Endothelial cell of umbilical vein (primary cell): ENCODE measurements around the gene STRN3. TPM values are rescaled to one million over a fixed set of nuclear protein-coding genes. Genes with fewer than 3 reads are reported as not detected.

ENCODE experiments used
- BruUV-seq: library from RNA; stranded (reverse); fragments of 400-500 nt; replicated peaks from 2 replicates; lab custom pipeline; 2021; lab: Mats Ljungman, UMichigan
- CTCF ChIA-PET: fragments of 300-600, 350-600 bp; sonication (Branson Sonifier 250); formaldehyde crosslinking; loops from one replicate; lab custom pipeline; 2021; ENCODE audit warnings: antibody characterized with exemption, inconsistent platforms; lab: Charles Lee
- POLR2A ChIA-PET: fragments of 300-600, 350-600 bp; sonication (Branson Sonifier 250); formaldehyde crosslinking; loops from one replicate; lab custom pipeline; 2021; ENCODE audit warnings: antibody characterized with exemption, inconsistent platforms; lab: Charles Lee
- DNase-seq: peaks from one replicate; pipeline ENCODE4 v3.0.0-alpha.2; 2011; ENCODE audit warnings: low read depth, low spot score
- FAIRE-seq: peaks from 2 replicates; lab custom pipeline; 2011; peaks lifted over from hg19 to GRCh38; lab: Jason Lieb, UNC
- H2AFZ ChIP-seq: 2 replicates; pipeline ENCODE4 v1.6.0; 2012; ENCODE audit warnings: low read depth, low read length, control low read depth, inconsistent platforms
- H3K27ac ChIP-seq: 2 replicates; pipeline ENCODE4 v1.5.1; 2011; ENCODE audit warnings: low read depth, mild to moderate bottlenecking, control low read depth, low read length, moderate library complexity; ENCODE audit not compliant: insufficient read depth
- H3K27me3 ChIP-seq, 2 experiments: 2 replicates each; pipeline versions ENCODE4 v1.6.0 to v1.6.1; 2011; ENCODE audit warnings: low read length in 2 of 2, mixed read lengths in 1 of 2; ENCODE audit not compliant: control insufficient read depth in 2 of 2, insufficient read depth in 2 of 2
- H3K36me3 ChIP-seq, 2 experiments: 2 replicates in 1 of 2; 3 replicates in 1 of 2; pipeline ENCODE4 v1.5.1; 2011; ENCODE audit warnings: low read length in 2 of 2, mild to moderate bottlenecking in 1 of 2, moderate library complexity in 1 of 2; ENCODE audit not compliant: control insufficient read depth in 2 of 2, insufficient read depth in 2 of 2; ENCODE audit errors: extremely low read depth in 1 of 2
- H3K4me1 ChIP-seq: 3 replicates; pipeline ENCODE4 v1.5.1; 2011; ENCODE audit warnings: mild to moderate bottlenecking, low read length; ENCODE audit not compliant: control insufficient read depth, insufficient read depth; ENCODE audit errors: extremely low read depth
- H3K4me2 ChIP-seq: 2 replicates; pipeline ENCODE4 v1.6.1; 2011; ENCODE audit warnings: low read length, control low read depth, mixed read lengths; ENCODE audit not compliant: insufficient read depth
- H3K4me3 ChIP-seq, 3 experiments: fragments of 200-600 bp in 1 of 3; sonication (generic), shearing (Covaris generic) in 1 of 3; replicated peaks in 1 of 3; 2 replicates each; pipeline ENCODE4 v1.5.1; 2011 to 2016; ENCODE audit warnings: control low read depth in 3 of 3, low read length in 3 of 3, mild to moderate bottlenecking in 2 of 3, inconsistent platforms in 1 of 3, low read depth in 1 of 3, moderate library complexity in 1 of 3; ENCODE audit not compliant: insufficient read depth in 1 of 3
- H3K79me2 ChIP-seq: 2 replicates; pipeline ENCODE4 v1.6.0; 2012; ENCODE audit warnings: low read length, inconsistent platforms; ENCODE audit not compliant: control insufficient read depth, insufficient read depth
- H3K9ac ChIP-seq: replicated peaks from 2 replicates; pipeline ENCODE3; 2011; ENCODE audit warnings: low read length, control low read depth; ENCODE audit not compliant: insufficient read depth; ENCODE audit errors: extremely low read depth
- H3K9me1 ChIP-seq: replicated peaks from 3 replicates; pipeline ENCODE4 v1.6.0; 2011; ENCODE audit warnings: mild to moderate bottlenecking, low read length; ENCODE audit not compliant: control insufficient read depth, insufficient read depth; ENCODE audit errors: extremely low read depth
- H3K9me3 ChIP-seq: replicated peaks from 2 replicates; pipeline ENCODE4 v1.5.1; 2012; ENCODE audit warnings: low read length, inconsistent platforms; ENCODE audit not compliant: control insufficient read depth, insufficient read depth
- H4K20me1 ChIP-seq: replicated peaks from 2 replicates; pipeline ENCODE3; 2011; ENCODE audit warnings: mild to moderate bottlenecking, low read length; ENCODE audit not compliant: control insufficient read depth, insufficient read depth; ENCODE audit errors: extremely low read depth
- EZH2 ChIP-seq: IDR thresholded peaks from 2 replicates; pipeline ENCODE4 v1.6.1; 2012; ENCODE audit warnings: borderline replicate concordance, low read depth, mild to moderate bottlenecking, moderate library complexity, low read length, inconsistent platforms; ENCODE audit not compliant: severe bottlenecking
- FOS ChIP-seq: IDR thresholded peaks from 2 replicates; pipeline ENCODE4 v1.6.1; 2011; ENCODE audit warnings: mild to moderate bottlenecking, low read length, moderate library complexity, borderline replicate concordance; ENCODE audit not compliant: insufficient read depth
- GATA2 ChIP-seq: IDR thresholded peaks from 2 replicates; pipeline ENCODE4 v1.7.0; 2011; ENCODE audit warnings: low read depth, mild to moderate bottlenecking, moderate library complexity, mixed read lengths, low read length; ENCODE audit not compliant: insufficient read length, insufficient read depth
- JUN ChIP-seq: IDR thresholded peaks from 2 replicates; pipeline ENCODE4 v1.6.1; 2011; ENCODE audit warnings: borderline replicate concordance, low read depth; ENCODE audit not compliant: insufficient read length, insufficient read depth
- MYC ChIP-seq: IDR thresholded peaks from one replicate; pipeline ENCODE4 v1.6.1; 2011; ENCODE audit warnings: mild to moderate bottlenecking, low read depth, low read length
- POLR2A ChIP-seq: IDR thresholded peaks from 2 replicates; pipeline ENCODE4 v1.6.1; 2012; ENCODE audit warnings: low read depth, mild to moderate bottlenecking, control low read depth, low read length
- POLR2AphosphoS5 ChIP-seq: IDR thresholded peaks from 2 replicates; pipeline ENCODE4 v1.6.1; 2012; ENCODE audit warnings: low read depth, mild to moderate bottlenecking, control low read depth, low read length, moderate library complexity; ENCODE audit not compliant: insufficient read depth
- dilution Hi-C: fragments of 300-500 bp; cut with MboI; formaldehyde crosslinking; loops from one replicate; pipeline ENCODE4 v1.15.0; 2019; ENCODE audit warnings: low sequenced_read_pairs; ENCODE audit not compliant: extremely low pct_ligation_motif_present
- intact Hi-C: fragments of 100-400 bp; cut with micrococcal nuclease; formaldehyde crosslinking; loops from one replicate; pipeline ENCODE4 v1.10.0; 2022
- polyA plus RNA-seq, 4 experiments: library from polyadenylated mRNA; depleted of rRNA in 3 of 4; stranded (reverse) in 3 of 4; unstranded in 1 of 4; fragments of >200 nt; gene quantifications; 2 replicates each; pipeline versions ENCODE4 v1.2.1 to v1.2.3, GENCODE V29; 2011 to 2012; ENCODE audit warnings: missing spikeins in 1 of 4
- total RNA-seq: library from RNA; stranded (reverse); gene quantifications from 2 replicates; pipeline ENCODE4 v1.2.3, GENCODE V29; 2021
- TF ChIP-seq, protein P1 (sequence below), 2 donors: IDR thresholded peaks; 1 replicate in 1 of 2; 2 replicates in 1 of 2; pipeline ENCODE4 v1.5.1; 2011; ENCODE audit warnings: low read length in 2 of 2, mild to moderate bottlenecking in 2 of 2, moderate library complexity in 2 of 2, control low read depth in 1 of 2, inconsistent platforms in 1 of 2, low read depth in 1 of 2; ENCODE audit not compliant: insufficient read depth in 1 of 2; ENCODE audit errors: extremely low read depth in 1 of 2
- TF ChIP-seq, protein P2 (sequence below): IDR thresholded peaks from 2 replicates; pipeline ENCODE4 v1.6.1; 2011; ENCODE audit not compliant: insufficient read depth, insufficient read length

The STRN3 gene
- total and polyA plus RNA-seq, 2 donors (not counting 3 experiments of a cell fraction or from before 2014, with no cell fraction given): 8.4 to 35.1 TPM

DNA sequence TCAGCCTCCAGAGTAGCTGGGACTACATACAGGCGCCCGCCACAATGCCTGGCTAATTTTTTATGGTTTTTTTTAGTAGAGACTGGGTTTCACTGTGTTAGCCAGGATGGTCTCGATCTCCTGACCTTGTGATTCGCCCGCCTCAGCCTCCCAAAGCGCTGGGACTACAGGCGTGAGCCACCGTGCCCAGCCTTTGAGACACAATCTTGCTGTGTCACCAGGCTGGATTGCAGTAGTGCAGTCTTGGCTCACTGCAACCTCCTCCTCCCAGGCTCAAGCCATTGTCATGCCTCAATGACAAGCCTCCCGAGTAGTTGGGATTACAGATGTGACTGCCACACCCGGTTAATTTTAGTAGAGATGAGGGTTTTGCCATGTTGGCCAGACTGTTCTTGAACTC is 21.3 kb upstream of the STRN3 start:
- no peak for DNase-seq
- dilution Hi-C loops: no loop called here
- H3K9ac ChIP-seq: no peak overlapping the region
- ChIA-PET CTCF (no interaction called here), POLR2A (no interaction called here)
- TF ChIP-seq JUN (no peak), GATA2 (no peak), MYC (no peak), POLR2A (no peak), FOS (no peak), EZH2 (no peak), POLR2AphosphoS5 (no peak)
- TF ChIP-seq, protein P1, sequence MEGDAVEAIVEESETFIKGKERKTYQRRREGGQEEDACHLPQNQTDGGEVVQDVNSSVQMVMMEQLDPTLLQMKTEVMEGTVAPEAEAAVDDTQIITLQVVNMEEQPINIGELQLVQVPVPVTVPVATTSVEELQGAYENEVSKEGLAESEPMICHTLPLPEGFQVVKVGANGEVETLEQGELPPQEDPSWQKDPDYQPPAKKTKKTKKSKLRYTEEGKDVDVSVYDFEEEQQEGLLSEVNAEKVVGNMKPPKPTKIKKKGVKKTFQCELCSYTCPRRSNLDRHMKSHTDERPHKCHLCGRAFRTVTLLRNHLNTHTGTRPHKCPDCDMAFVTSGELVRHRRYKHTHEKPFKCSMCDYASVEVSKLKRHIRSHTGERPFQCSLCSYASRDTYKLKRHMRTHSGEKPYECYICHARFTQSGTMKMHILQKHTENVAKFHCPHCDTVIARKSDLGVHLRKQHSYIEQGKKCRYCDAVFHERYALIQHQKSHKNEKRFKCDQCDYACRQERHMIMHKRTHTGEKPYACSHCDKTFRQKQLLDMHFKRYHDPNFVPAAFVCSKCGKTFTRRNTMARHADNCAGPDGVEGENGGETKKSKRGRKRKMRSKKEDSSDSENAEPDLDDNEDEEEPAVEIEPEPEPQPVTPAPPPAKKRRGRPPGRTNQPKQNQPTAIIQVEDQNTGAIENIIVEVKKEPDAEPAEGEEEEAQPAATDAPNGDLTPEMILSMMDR (IDR thresholded peaks at IDR 0.05; ENCODE audit: extremely low read depth in 1 of 2, insufficient read depth in 1 of 2, low read depth in 1 of 2, low read length in 2 of 2): no peak
- TF ChIP-seq, protein P2, sequence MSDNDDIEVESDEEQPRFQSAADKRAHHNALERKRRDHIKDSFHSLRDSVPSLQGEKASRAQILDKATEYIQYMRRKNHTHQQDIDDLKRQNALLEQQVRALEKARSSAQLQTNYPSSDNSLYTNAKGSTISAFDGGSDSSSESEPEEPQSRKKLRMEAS: no peak
- H3K4me3 ChIP-seq: no peak overlapping the region
- BruUV-seq: no TSS peak
- H2AFZ ChIP-seq: no peak overlapping the region
- no peaks in the 10 kb centered on the region for H3K36me3 ChIP-seq
- H3K27ac ChIP-seq: no peak overlapping the region
- H3K27me3 ChIP-seq: no peaks in the 10 kb centered on the region
- no peak for FAIRE-seq
- no peaks in the 10 kb centered on the region for H3K9me1 ChIP-seq
- intact Hi-C loops: no loop called here
- H3K79me2 ChIP-seq: no peaks in the 10 kb centered on the region
- no peaks in the 10 kb centered on the region for H3K9me3 ChIP-seq
- H3K4me2 ChIP-seq: no peak overlapping the region
- peaks cover 2% of the 10 kb centered on the region for H4K20me1 ChIP-seq
- H3K4me1 ChIP-seq: no peaks in the 10 kb centered on the region
